CD4-positive, alpha-beta T cell treated with Interferon alpha-2 for 1 hour (primary cell): ENCODE results near the gene ATP5PO.
"Not testable (repeated sequence)": the region's sequence is repeated elsewhere in the genome, so short reads cannot be mapped to it uniquely, and the experiment has no call there.

Source experiments
- DNase-seq, 2 donors: peaks; one replicate each; pipeline ENCODE4 v3.0.0-alpha.2; 2020 to 2022

Gene ATP5PO

GRCh38 chr21:33865996-33866575, 49.5 kb downstream of the ATP5PO start:
- no peak for DNase-seq

- no peak for DNase-seq
Observed at GRCh38 chr21:33865176-33865575, 50.4 kb downstream of the ATP5PO start.

GRCh38 chr21:33864150-33864549, 51.5 kb downstream of the ATP5PO start:
- DNase-seq: no peak

- not testable (repeated sequence) for DNase-seq
Observed at GRCh38 chr21:33863191-33863590, 52.4 kb downstream of the ATP5PO start.

- DNase-seq: no peak
Observed at GRCh38 chr21:33861125-33861524, 54.5 kb downstream of the ATP5PO start.

- DNase-seq: no peak
Observed at GRCh38 chr21:33860332-33860879, 55.2 kb downstream of the ATP5PO start.

- no peak for DNase-seq
Observed at GRCh38 chr21:33859373-33860102, 56.1 kb downstream of the ATP5PO start.

GRCh38 chr21:33858667-33859372, 56.8 kb downstream of the ATP5PO start:
- no peak for DNase-seq

- DNase-seq: no peak
Observed at GRCh38 chr21:33857846-33858666, 57.5 kb downstream of the ATP5PO start.

GRCh38 chr21:33856893-33857527, 58.6 kb downstream of the ATP5PO start:
- DNase-seq: no peak

- DNase-seq: no peak
Observed at GRCh38 chr21:33855190-33855589, 60.4 kb downstream of the ATP5PO start.

GRCh38 chr21:33854604-33855003, 61.0 kb downstream of the ATP5PO start:
- DNase-seq: no peak
